Ishikawa (cell line): Measurements from ENCODE around the gene ELAVL1.

ENCODE experiments used
- CEBPB ChIP-seq: IDR thresholded peaks from 2 replicates; pipeline ENCODE4 v1.6.1; 2012
- CREB1 ChIP-seq: IDR thresholded peaks from 2 replicates; pipeline ENCODE4 v1.6.1; 2012; ENCODE audit warnings: low read depth
- EP300 ChIP-seq: IDR thresholded peaks from 2 replicates; pipeline ENCODE4 v1.6.1; 2012; ENCODE audit warnings: borderline replicate concordance
- FOXM1 ChIP-seq: IDR thresholded peaks from 2 replicates; pipeline ENCODE4 v1.6.1; 2012; ENCODE audit warnings: low read depth, borderline replicate concordance
- NFIC ChIP-seq: IDR thresholded peaks from 2 replicates; pipeline ENCODE4 v1.6.1; 2012
- RAD21 ChIP-seq: IDR thresholded peaks from 2 replicates; pipeline ENCODE4 v1.6.1; 2012; ENCODE audit warnings: low read depth
- REST ChIP-seq: IDR thresholded peaks from 2 replicates; pipeline ENCODE4 v1.6.1; 2012; ENCODE audit warnings: low read depth, mild to moderate bottlenecking
- TAF1 ChIP-seq: IDR thresholded peaks from 2 replicates; pipeline ENCODE4 v1.6.1; 2012; ENCODE audit warnings: low read depth, mild to moderate bottlenecking
- TCF12 ChIP-seq: IDR thresholded peaks from 2 replicates; pipeline ENCODE4 v1.6.1; 2012; ENCODE audit warnings: low read depth
- YY1 ChIP-seq: IDR thresholded peaks from 2 replicates; pipeline ENCODE4 v1.6.1; 2012; ENCODE audit warnings: low read depth
- ZBTB7A ChIP-seq: IDR thresholded peaks from 2 replicates; pipeline ENCODE4 v1.6.1; 2012; ENCODE audit warnings: low read depth
- TF ChIP-seq, protein P1 (sequence below): IDR thresholded peaks from 2 replicates; pipeline ENCODE4 v1.6.1; 2012

DNA sequence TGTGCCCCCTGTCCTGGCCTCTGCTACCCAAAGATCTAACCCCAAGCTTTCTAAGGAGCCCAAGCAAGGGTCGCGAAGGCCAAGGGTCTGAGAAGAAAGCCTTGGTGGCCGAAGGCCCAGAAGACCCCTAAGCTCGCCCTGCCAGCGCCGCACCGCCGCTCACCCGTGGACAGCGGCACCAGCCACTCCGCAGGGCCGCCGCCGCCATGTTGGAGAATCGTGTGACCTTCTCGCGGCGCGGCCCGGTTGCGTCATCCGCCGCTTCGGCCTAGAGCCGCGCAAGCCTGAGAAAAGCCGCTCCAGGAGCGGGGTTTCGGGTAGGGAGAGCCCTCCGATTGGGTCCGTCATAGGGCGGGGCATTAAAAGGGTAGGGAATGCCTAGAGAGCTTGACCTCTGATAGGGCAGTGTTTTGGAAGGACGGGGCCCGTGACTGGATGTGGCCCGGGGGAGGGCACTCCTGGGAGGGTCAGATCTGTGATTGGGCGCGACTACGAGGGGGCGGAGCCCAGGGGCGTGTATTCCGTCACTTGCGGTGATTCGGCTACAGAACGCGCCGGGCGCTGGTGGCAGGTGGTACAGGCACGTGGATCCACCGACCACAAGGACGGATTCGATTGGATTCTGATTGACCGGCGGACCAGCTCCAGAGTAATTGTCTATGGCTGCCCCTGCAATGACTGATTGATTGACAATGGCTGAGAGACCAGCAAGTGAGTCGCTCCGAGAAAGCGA lies 61.8 kb downstream of the ELAVL1 start, which contains the start of gene TIMM44:
- TF ChIP-seq CEBPB (peak; percentile 95), NFIC (peak; percentile 16), ZBTB7A (peak; percentile 80; the same call in 1 of the 2 replicates), REST (peak; percentile 44), TAF1 (peak; percentile 99), CREB1 (peak; percentile 85), RAD21 (no peak), TCF12 (peak; percentile 67; the same call in 1 of the 2 replicates), EP300 (no peak), YY1 (peak; percentile 97), FOXM1 (no peak)
- TF ChIP-seq, protein P1, sequence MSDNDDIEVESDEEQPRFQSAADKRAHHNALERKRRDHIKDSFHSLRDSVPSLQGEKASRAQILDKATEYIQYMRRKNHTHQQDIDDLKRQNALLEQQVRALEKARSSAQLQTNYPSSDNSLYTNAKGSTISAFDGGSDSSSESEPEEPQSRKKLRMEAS: peak; percentile 97
